Activated T-cell treated with anti-CD3 and anti-CD28 coated beads, Interleukin-2, amount 50 U/mL, for 1 hour (primary cell): ENCODE data around the gene NPFF.
"Not testable (repeated sequence)": the region's sequence is repeated elsewhere in the genome, so short reads cannot be mapped to it uniquely, and the experiment has no call there.

Experiments
- DNase-seq: peaks from one replicate; pipeline ENCODE4 v3.0.0-alpha.2; 2020

Gene NPFF, protein sequence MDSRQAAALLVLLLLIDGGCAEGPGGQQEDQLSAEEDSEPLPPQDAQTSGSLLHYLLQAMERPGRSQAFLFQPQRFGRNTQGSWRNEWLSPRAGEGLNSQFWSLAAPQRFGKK

DNA sequence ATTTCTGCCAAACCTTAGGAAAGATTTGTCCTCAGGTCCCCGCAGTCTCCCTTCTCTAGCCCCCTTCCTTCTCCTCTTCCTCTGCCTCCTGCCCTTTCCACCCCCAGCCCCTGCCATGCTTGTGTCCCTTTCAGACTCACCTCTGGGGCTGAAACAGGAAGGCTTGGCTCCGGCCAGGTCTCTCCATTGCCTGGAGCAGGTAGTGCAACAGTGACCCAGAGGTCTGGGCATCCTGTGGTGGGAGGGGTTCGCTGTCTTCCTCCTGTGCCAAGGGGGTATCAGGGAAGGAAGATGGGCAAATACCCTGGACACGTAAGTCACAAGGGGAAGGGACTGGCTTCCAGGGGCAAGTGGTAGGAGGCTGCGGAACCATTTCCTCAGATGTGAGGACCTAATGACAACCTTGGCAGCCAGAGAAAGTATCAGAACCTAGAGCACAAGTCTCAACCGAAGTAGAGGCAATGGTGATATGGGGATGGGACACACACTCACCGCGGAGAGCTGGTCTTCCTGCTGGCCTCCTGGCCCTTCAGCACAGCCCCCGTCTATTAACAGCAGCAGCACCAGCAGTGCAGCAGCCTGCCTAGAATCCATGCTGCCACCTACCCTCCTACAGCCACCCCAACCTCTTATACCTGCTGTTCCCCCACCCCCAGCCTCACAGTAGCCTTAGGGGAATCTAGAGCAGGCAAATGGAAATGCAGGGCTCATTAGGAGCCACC lies at the start of gene NPFF:
Gene NPFF, minus strand, starts transcription at position 604 of the 722 bp plus-strand sequence. Its CDS starts 10 bp downstream, at position 594.
- DNase-seq, result no peak

DNA sequence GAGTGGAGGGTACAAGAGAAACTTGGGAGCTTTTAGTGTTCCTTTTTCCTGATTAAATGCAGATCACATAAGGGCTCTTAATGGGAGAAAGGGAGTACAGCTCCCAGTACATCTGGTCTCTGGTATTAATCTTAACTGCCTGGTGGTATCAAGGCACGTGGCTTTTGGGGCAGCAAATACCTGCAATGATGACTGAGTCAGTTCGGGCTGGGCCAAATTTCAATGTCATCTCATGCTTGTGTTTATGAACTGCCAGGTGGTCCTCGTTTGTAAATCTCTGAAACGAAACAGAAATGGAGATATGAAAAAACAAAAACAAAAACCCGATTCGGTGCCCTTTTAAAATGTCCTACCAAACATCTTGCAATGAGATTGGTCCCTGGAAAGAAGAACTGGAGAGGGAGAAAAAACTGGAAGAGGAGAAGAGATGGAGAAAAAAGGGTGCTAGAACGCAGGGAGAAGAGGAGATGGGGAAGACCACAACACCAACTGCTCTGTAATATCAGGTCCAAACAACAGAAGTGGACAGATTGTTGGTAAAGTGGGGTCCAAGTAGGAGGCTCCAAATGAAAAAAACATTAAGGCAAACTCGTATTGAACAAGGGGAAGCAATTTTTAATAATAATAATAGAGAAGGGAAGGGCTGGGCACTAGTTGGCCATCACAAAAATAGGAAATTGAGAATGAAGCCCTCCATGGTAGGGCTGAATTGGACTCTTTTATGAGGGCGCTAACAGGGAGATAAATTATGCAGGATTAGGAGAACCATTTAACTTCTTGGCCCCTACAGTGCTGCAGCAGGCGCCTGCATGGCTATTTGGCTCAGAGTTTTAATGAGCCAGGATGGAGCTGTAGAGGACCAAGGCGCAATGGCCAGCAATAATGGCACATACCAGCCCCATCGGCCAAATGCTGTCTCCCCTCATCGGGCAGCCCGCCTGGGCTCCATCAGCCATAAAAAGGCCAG lies 45.4 kb upstream of the NPFF start:
- no peak for DNase-seq

DNA sequence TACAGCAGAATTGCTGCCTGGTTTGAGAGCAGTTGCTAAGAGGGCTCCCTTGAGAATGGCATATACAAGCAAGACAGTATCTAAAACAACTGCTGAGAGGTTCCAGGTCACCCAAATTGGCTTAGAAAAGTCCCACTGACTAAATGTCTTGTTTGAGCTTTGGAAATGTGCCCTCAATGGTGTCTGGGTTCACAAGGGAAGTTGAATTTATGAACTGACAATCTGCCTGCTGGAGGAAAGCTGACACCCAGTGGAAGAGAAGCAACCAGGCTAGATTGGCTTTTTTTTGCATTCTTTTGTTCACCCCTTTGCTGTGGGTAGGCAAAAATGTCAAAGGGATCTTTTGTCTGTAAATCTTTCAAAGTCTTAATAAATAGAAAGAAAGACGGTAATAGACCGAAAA lies 44.6 kb upstream of the NPFF start:
- no peak for DNase-seq

DNA sequence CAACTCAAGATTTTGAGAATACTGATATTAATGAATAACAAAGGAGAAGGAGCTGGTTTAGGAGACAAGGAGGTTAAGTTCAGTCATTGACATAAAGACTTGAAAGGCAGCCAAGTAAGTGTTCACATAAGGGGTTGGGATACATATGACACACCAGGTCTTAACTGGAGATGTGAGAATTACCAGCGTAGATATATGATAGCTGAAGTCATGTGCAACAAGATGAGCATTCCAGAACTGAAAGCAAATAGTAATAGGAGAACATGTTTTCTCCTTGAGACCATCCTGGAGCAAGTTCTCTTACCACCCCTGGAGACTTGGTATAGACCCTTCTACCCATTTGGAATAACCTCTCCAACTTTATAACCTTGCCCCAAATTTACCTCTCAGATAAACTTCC lies 43.3 kb upstream of the NPFF start:
- DNase-seq, result no peak

DNA sequence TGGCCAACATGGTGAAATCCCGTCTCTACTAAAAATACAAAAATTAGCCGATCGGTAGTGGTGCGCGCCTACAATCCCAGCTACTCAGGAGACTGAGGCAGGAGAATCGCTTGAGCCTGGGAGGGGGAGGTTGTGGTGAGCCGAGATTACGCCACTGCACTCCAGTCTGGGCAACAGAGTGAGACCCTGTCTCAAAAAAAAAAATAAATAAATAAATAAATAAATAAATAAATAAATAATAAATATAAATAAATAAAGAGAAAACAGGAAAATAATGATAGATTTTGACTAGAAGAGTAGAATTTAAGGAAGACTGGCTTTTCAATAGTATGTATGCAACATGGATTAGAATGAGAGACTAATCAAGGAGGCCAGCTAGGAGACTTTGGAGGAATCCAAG lies 42.8 kb upstream of the NPFF start:
- not testable (repeated sequence) for DNase-seq

DNA sequence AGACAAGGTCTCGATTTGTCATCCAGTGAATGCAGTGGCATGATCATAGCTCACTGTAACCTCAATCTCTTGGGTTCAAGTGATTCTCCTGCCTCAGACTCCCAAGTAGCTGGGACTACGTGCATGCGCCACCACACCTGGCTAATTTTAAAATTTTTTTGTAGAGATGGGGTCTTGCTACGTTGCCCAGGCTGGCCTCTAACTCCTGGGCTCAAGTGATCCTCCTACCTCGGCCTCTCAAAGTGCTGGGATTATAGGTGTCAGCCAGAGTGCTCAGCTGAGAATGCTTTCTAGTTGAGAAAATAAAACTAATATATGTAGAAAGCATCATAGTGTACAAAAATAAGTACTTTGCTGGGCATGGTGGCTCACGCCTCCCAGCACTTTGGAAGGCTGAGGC lies 41.1 kb upstream of the NPFF start:
- not testable (repeated sequence) for DNase-seq

DNA sequence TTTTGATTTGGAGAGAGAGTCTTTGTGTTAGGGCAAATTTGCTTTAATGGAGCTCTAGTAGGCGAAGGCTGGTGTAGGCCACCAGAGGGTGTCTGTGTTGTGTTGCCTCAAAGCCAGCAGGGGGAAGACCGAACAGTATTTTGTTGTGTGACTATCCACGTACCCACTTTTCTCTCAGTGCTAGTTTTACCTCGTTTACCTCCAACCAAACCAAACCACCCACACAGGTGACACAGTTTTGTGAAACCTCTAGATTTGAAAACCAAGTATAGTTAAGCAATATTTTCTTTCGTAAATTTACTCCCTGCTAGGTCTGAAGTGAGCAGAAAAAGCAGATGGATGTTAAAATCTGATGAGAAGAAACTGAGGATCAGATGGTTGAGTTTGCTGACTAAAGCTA lies 36.3 kb upstream of the NPFF start:
- DNase-seq, result peak; percentile 34

DNA sequence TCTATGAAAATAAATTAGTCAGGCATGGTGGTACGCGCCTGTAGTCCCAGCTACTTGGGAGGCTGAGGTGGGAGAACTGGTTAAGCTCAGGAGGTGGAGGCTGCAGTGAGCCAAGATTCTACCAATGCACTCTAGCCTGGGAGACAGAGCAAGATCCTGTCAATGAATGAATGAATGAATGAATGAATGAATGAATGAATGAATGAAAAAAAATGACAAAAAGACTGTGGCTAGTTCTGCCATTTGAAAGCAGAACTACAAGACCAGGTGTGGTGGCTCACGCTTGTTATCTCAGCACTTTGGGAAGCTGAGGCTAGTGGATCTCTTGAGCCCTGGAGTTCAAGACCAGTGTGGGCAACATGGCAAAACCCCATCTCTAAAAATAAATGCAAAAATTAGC lies 32.2 kb upstream of the NPFF start:
- no peak for DNase-seq

DNA sequence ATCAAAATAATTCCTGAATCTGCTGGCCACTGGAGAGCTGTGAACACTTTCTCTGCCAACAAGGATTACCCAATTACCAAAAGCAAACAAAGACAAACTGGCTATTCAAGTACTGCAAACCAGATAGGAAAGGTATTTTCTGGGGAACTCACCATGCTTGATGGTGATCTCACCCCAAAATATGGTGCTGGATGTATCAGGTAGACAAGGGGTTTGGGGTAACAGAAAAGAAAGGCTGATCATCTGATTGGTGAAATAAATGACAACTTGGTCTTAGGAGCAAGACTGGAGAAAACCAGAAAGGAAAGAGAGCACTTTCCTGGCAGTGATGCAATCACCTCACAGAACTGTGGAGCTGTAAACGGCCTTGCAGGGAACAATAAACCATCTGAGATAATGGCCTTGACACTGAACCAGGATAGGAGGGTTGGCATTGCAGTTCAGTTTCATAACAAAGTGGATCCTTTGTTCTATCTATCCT lies 31.0 kb upstream of the NPFF start:
- DNase-seq, result no peak

DNA sequence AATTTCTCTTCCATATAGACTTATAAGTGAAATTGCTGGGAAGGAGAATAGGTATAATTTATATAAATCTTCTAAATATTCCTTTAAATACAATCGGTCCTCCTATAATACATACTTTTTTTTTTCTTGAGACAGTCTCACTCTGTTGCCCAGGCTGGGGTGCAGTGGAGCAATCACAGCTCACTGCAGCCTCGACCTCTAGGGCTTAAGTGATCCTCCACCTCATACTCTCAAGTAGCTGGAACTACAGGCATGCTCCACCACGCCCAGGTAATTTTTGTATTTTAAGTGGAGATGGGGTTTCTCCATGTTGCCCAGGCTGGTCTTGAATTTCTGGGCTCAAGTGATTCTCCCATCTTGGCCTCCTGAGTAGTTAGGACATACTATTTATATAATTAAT lies 29.7 kb upstream of the NPFF start:
- no peak for DNase-seq

DNA sequence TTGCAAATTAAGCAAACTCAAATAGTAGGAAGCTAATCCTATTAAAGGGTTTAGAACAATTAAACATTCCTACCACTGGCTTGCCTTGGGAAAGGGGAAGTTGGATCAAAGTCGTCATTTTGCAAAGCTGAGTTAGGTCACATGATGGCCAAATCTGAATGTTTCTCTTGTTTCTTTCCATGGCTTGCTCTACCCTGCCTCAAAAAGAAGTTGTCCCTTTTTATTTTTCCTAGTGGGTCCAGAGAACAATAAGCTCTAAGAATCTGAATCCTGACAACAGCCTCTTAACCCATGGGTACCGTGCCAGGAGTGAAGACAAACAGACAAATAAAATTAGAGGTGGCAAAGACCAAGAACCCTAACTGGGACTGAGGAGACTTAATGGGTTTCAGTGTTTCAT lies 26.2 kb upstream of the NPFF start:
- DNase-seq, result no peak

DNA sequence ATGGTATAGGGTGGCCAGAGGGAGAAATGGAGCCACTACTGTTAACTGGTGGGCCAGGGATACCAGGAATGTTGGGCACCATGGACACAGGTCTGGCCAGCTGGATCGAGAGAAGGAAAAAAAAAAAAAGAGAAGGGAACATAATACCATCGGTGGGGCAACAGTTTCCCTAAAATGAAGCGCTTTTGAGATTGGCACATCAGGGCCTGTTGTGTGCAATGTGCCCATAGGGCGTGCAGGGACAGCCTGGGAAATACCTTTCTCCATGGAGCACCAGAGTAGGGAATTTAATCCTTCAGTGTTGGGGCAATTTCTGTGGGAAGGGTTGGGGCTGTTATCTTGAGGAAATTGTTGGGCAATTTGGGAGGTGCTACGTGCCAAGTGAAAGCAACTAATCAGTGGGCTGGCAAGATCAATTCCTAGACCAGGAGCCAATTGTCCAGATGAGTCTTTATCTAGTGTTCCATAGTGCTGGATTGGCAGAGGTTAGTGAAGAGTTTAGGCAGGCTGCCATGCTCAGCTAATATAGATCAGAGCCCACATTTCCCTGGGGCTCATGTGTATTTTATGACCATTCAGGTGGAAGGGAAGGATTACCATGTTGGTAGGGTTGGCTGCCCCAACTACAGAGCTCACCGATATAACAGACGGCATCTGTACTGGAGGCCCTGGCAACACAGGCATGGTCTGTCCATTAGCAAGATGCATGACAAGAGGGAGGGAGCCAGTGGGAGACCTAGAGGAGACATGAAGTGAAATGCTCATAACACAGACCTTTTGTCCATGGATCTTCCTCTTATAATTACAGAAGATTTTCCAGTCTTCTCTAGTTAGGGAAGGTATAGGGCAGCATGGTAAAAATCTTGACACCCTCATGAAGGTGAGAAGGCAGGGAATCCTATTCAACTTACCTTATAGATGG lies 25.5 kb upstream of the NPFF start:
- no peak for DNase-seq

DNA sequence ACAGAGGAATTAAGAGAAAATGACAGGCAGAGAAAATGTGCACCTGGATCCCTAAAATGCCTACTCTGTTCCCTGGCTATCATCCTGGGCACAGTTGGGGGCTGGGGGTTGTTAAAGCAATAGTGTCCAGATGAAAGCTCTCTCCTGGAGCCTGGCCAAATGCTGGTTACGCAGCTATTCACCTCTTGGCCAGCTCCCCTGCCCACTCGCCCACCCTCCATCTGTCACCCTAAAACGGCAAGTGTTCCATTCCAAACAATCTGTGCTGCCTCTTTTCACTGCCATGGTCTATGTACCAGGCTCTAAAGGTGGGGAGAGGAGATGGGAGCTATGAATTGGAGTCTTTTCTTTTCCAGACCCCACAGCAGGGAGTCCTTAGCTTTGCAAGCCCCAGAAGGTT lies 24.7 kb upstream of the NPFF start:
- no peak for DNase-seq

DNA sequence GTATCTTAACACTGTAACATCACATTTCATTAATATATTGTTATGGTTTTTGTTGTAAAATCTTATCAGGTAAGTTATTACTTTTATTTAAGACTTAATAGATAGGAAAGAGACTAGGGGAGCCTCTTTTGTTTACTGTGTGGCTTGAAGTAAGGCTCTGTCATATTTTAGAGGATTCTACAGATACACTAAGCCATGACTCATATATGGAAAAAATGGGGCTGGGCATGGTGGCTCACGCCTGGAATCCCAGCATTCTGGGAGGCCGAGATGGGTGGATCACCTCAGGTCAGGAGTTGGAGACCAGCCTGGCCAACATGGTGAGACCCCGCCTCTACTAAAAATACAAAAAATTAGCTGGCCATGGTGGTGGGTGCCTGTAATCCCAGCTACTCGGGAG lies 23.6 kb upstream of the NPFF start:
- DNase-seq, result no peak

DNA sequence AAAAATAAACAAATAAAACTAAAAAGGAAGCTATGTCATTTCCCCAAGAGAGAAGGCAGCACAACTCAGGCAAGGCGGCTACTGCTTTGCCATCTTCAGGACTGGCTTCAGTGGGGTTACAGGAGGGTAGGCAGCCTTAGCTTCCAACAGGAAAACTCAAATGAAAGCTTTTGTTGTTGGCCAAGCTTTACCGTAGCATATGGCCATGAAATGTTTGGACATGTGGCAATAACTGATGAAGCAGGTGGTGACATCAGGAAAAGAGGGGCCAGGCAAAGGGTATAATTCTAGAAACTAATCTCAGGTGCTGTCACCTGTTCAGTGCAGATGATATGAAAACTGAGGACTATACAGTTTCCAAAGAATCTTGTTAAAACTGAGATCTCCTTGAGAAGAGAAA lies 22.8 kb upstream of the NPFF start:
- no peak for DNase-seq

DNA sequence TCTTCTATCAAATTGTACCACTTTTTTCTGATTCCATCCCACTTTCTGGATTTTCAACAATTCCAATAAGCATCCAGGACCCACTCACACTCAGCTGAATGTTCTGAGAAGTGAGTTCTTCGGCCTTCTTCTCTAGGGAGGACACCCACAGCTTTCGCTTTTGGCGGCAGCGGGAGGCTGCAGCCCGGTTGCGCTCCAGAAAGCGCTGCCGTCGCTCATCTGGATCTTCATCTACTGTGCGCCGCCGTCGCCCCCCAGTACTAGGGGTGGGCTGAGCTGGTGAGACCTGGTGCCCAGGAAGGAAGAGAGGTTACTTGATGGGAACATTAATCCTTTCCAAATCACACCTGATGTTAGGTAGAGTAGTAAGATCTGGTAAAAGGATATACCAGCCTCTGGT lies 17.2 kb upstream of the NPFF start:
- DNase-seq, result no peak

DNA sequence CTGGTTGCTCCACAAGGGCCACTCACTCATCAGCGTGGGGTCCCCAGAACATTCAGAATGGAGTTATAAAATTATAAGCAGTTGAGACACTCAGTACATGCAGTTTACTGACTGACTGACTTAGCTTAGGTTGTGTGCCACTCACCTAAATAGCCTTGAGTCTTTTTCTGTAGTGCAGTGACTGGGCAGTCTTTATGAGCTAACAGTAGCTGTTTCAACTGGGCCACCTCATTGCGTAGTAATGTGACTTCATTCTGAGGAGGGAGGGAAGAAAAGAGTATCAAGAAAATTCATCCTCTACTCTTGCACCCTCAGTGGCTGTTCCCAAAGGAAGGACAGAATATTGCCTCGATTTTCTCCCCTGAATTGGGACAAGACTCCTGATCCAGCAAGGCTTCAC lies 15.8 kb upstream of the NPFF start:
- DNase-seq, result no peak

DNA sequence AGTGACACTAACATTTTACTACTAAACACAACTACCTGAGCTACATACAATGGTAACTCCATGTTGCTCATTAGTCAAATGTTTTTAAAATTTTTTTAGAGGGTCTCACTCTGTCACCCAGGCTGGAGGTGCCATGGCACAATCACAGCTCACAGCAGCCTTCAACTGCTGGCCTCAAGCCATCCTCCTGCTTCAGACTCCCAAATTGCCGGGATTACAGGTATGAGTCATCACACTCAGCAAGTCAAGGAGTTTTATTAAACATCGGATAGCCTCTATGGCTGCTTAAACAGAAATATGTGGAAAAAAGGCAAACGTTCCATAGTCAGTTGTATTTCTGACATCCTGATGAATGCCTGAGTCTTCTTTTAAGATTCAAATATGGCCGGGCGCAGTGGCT lies 11.1 kb upstream of the NPFF start:
- no peak for DNase-seq

DNA sequence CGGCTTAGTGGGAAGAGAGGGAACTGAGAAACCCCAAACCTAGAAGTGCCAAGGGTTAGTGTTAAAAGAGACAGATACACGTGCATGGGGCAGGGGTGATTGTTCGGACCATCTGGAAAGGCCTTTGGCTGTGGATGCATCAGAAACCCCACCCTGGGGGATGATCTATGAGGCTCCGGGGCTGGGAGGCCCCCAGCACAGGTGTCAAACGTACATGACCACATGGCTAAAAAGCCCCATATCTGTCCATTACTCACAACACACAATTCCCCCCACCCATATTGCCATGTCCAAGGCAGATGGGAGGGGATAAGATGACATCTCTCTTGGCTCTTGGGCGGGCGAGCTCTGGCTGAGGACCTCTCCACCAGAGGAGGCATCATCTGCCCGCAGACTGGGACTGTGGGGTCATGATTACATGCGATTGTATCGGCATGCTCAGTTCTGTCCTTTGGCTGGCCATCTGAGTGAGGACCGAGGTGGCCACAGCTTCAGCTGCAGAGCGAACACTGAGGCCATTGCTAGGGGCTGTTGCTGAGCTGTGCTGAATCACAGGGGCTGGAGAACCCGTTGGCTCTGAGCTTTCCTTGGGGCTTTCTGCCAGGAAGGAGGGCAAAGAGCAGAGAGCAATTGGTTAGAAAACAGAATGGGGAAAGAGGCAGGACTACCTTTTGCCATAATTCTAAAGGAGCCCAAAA lies 9.6 kb upstream of the NPFF start:
- no peak for DNase-seq

DNA sequence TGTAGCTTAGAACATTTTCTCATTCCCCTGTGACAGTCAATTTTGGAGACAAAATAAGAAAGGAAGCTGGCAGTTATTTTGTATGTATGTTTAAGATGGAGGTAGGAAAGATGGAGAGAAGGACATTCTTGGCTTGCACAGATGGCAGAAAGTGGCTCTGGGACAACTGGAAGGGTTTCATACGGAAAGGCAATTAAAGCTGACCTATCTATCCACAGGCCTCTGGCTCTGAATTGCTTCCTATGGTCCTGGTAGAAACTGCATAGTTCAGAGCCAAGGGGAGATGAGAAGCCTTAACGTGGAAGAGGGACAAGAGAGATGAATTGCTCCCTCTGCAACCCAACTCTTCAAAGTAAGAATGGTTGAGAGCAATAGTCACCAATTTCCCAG lies 8.0 kb upstream of the NPFF start:
- DNase-seq, result no peak

DNA sequence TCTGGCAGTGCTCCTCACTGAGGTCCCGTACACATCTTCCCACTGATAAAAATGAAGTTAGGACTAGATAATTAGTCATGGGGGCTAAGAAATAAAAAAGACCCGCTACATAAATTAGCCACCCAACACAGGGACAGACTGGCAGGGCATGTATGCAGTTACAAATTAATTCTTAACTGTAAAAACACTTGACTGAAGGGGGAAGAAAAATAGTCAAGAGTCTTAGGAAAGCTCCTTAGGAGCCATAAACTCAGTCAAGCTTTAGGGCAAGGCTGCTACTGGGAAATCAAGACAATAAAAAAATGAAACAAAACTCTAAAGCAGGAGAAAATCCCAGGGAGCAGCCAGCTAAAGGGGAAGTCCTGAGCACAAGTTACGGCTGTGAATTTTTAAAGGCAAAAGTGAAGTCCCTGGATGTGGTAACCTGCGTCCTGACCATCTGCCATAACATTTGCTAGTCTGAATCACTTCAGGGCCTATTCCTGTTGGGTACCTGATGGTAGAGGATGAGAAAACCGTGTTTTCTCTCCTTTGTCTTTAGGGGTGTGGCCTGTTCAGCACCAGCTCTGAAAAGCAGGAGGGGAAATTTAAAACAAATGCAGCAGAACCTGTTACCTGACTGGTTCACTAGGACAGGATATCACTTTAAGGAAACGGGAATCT lies 7.5 kb upstream of the NPFF start:
- DNase-seq, result no peak
